Fibroblast of lung (primary cell): ENCODE results near the gene REX1BD. TPM values are rescaled to one million over a fixed set of nuclear protein-coding genes. Genes with fewer than 3 reads are reported as not detected.

Source experiments
- DNase-seq, 2 donors: peaks; one replicate each; pipeline versions ENCODE4 v3.0.0 to v3.0.0-alpha.2; 2010; ENCODE audit warnings: low read depth in 2 of 2
- H2AFZ ChIP-seq: 2 replicates; pipeline ENCODE4 v1.5.1; 2012; ENCODE audit warnings: low read length, control low read depth, inconsistent platforms
- H3K27ac ChIP-seq: 2 replicates; pipeline ENCODE4 v1.5.1; 2011; ENCODE audit warnings: low read length, control low read depth; ENCODE audit not compliant: insufficient read depth
- H3K27me3 ChIP-seq: 2 replicates; pipeline ENCODE4 v1.5.1; 2011; ENCODE audit warnings: mild to moderate bottlenecking, low read length; ENCODE audit not compliant: control insufficient read depth, insufficient read depth
- H3K36me3 ChIP-seq: 2 replicates; pipeline ENCODE4 v1.5.1; 2011; ENCODE audit warnings: low read length; ENCODE audit not compliant: control insufficient read depth, insufficient read depth
- H3K4me1 ChIP-seq: 2 replicates; pipeline ENCODE4 v1.5.1; 2011; ENCODE audit warnings: low read length; ENCODE audit not compliant: control insufficient read depth, insufficient read depth; ENCODE audit errors: extremely low read depth
- H3K4me2 ChIP-seq: 2 replicates; pipeline ENCODE4 v1.5.1; 2011; ENCODE audit warnings: low read length, control low read depth; ENCODE audit not compliant: insufficient read depth; ENCODE audit errors: extremely low read depth
- H3K4me3 ChIP-seq, 4 experiments: fragments of 200-600 bp in 1 of 4; sonication (generic) in 1 of 4; replicated peaks in 1 of 4; 2 replicates each; pipeline ENCODE4 v1.5.1; 2011 to 2016; ENCODE audit warnings: low read length in 4 of 4, low read depth in 3 of 4, mild to moderate bottlenecking in 3 of 4, control low read depth in 2 of 4, inconsistent platforms in 1 of 4, mixed read lengths in 1 of 4; ENCODE audit not compliant: insufficient read depth in 1 of 4; ENCODE audit errors: control extremely low read depth in 1 of 4
- H3K79me2 ChIP-seq: 2 replicates; pipeline ENCODE4 v1.5.1; 2012; ENCODE audit warnings: mild to moderate bottlenecking, low read length, inconsistent platforms; ENCODE audit not compliant: control insufficient read depth, insufficient read depth
- H3K9ac ChIP-seq: 2 replicates; pipeline ENCODE4 v1.5.1; 2011; ENCODE audit warnings: mild to moderate bottlenecking, low read length, control low read depth; ENCODE audit not compliant: insufficient read depth
- H3K9me3 ChIP-seq: 2 replicates; pipeline ENCODE4 v1.5.1; 2012; ENCODE audit warnings: low read depth, low read length; ENCODE audit not compliant: control insufficient read depth, insufficient read depth
- H4K20me1 ChIP-seq: 2 replicates; pipeline ENCODE4 v1.5.1; 2011; ENCODE audit warnings: low read length; ENCODE audit not compliant: control insufficient read depth, insufficient read depth; ENCODE audit errors: extremely low read depth
- CTCF ChIP-seq, 2 donors: IDR thresholded peaks in 1 of 2; conservative IDR thresholded peaks in 1 of 2; 1 replicate in 1 of 2; 2 replicates in 1 of 2; pipeline ENCODE4 v1.5.1; 2011 to 2012; ENCODE audit warnings: low read length in 2 of 2, control low read depth in 1 of 2, inconsistent platforms in 1 of 2, low read depth in 1 of 2, mild to moderate bottlenecking in 1 of 2
- EZH2 ChIP-seq: IDR thresholded peaks from 2 replicates; pipeline ENCODE4 v1.5.1; 2012; ENCODE audit warnings: low read length, control low read depth, mild to moderate bottlenecking; ENCODE audit errors: missing control alignments
- polyA plus RNA-seq, 2 donors: library from polyadenylated mRNA; depleted of rRNA in 1 of 2; stranded (reverse) in 1 of 2; unstranded in 1 of 2; fragments of >200 nt; gene quantifications; 2 replicates each; pipeline ENCODE4 v1.2.1, GENCODE V29; 2011 to 2012; ENCODE audit warnings: missing spikeins in 1 of 2
- total RNA-seq: library from RNA; depleted of rRNA; stranded (reverse); fragments of >200 nt; gene quantifications from 2 replicates; pipeline ENCODE4 v1.2.1, GENCODE V29; 2014

REX1BD gene
- total and polyA plus RNA-seq, 2 donors (not counting 1 experiment from before 2014, with no cell fraction given): 16.2 to 37.0 TPM

GRCh38 chr19:18559685-18560084, 28.9 kb upstream of the REX1BD start:
- peaks cover 22% of the 10 kb centered on the region for H3K79me2 ChIP-seq
- no peak overlapping the region for H3K9ac ChIP-seq
- no peaks in the 10 kb centered on the region for H3K9me3 ChIP-seq

GRCh38 chr19:18562086-18562485, 26.5 kb upstream of the REX1BD start:
- peaks cover 13% of the 10 kb centered on the region for H3K36me3 ChIP-seq

More at GRCh38 chr19:18559685-18560084, 28.9 kb upstream of the REX1BD start:
- Histone ChIP-seq H4K20me1 (no peaks in the 10 kb centered on the region), H2AFZ (no peak overlapping the region), H3K4me3 (no peak overlapping the region), H3K27me3 (no peaks in the 10 kb centered on the region), H3K36me3 (peaks cover 8% of the 10 kb centered on the region), H3K27ac (no peak overlapping the region), H3K4me1 (peaks cover 2% of the 10 kb centered on the region), H3K4me2 (peak overlapping the region; percentile 15)
- TF ChIP-seq EZH2 (no peak), CTCF (conservative IDR thresholded peaks at IDR 0.05 in 1 of 2, IDR thresholded peaks at IDR 0.05 in 1 of 2; ENCODE audit: low read depth in 1 of 2, low read length in 2 of 2) (no peak)
- DNase-seq: no peak

GRCh38 chr19:18566953-18567352, 21.6 kb upstream of the REX1BD start:
- H3K4me3 ChIP-seq: no peak overlapping the region
- TF ChIP-seq EZH2: no peak
- TF ChIP-seq CTCF (conservative IDR thresholded peaks at IDR 0.05 in 1 of 2, IDR thresholded peaks at IDR 0.05 in 1 of 2; ENCODE audit: low read depth in 1 of 2, low read length in 2 of 2): no peak
- no peak overlapping the region for H3K9ac ChIP-seq
- peaks cover 3% of the 10 kb centered on the region for H3K79me2 ChIP-seq
- no peaks in the 10 kb centered on the region for H3K27me3 ChIP-seq
- no peaks in the 10 kb centered on the region for H3K9me3 ChIP-seq
- H3K36me3 ChIP-seq: peaks cover 25% of the 10 kb centered on the region
- H3K27ac ChIP-seq: no peak overlapping the region
- no peak overlapping the region for H3K4me2 ChIP-seq
- no peaks in the 10 kb centered on the region for H3K4me1 ChIP-seq
- H2AFZ ChIP-seq: no peak overlapping the region
- no peaks in the 10 kb centered on the region for H4K20me1 ChIP-seq
- DNase-seq: no peak

More at GRCh38 chr19:18562086-18562485, 26.5 kb upstream of the REX1BD start:
- Histone ChIP-seq H3K9me3 (no peaks in the 10 kb centered on the region), H2AFZ (no peak overlapping the region), H3K27ac (peak overlapping the region; percentile 22), H3K4me3 (no peak overlapping the region), H3K4me2 (no peak overlapping the region), H3K79me2 (peaks cover 22% of the 10 kb centered on the region), H3K4me1 (peaks cover 2% of the 10 kb centered on the region), H3K27me3 (no peaks in the 10 kb centered on the region), H3K9ac (no peak overlapping the region), H4K20me1 (no peaks in the 10 kb centered on the region)
- TF ChIP-seq CTCF (conservative IDR thresholded peaks at IDR 0.05 in 1 of 2, IDR thresholded peaks at IDR 0.05 in 1 of 2; ENCODE audit: low read depth in 1 of 2, low read length in 2 of 2): no peak
- no peak for TF ChIP-seq EZH2
- DNase-seq: peak in 1 of 2 donors; percentile 61
